ENCODE results near the gene RTN4RL1.
"Not testable (repeated sequence)": the region's sequence is repeated elsewhere in the genome, so short reads cannot be mapped to it uniquely, and the experiment has no call there.

RTN4RL1 gene

GRCh38 chr17:1899403-1900000 lies 125.6 kb downstream of the RTN4RL1 start:
- no peak overlapping the region for H3K4me3 ChIP-seq (ENCODE audit: low read depth, low read length)
- no peak for TF ChIP-seq MYC (IDR thresholded peaks at IDR 0.05; ENCODE audit: low read depth, low read length)
- TF ChIP-seq, protein P1, sequence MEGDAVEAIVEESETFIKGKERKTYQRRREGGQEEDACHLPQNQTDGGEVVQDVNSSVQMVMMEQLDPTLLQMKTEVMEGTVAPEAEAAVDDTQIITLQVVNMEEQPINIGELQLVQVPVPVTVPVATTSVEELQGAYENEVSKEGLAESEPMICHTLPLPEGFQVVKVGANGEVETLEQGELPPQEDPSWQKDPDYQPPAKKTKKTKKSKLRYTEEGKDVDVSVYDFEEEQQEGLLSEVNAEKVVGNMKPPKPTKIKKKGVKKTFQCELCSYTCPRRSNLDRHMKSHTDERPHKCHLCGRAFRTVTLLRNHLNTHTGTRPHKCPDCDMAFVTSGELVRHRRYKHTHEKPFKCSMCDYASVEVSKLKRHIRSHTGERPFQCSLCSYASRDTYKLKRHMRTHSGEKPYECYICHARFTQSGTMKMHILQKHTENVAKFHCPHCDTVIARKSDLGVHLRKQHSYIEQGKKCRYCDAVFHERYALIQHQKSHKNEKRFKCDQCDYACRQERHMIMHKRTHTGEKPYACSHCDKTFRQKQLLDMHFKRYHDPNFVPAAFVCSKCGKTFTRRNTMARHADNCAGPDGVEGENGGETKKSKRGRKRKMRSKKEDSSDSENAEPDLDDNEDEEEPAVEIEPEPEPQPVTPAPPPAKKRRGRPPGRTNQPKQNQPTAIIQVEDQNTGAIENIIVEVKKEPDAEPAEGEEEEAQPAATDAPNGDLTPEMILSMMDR (IDR thresholded peaks at IDR 0.05; ENCODE audit: low read depth, low read length): no peak
- TF ChIP-seq POLR2A (IDR thresholded peaks at IDR 0.05; ENCODE audit: extremely low read depth, insufficient read length): no peak
- no peak for DNase-seq (ENCODE audit: low read depth)

GRCh38 chr17:1898872-1899271 lies 126.3 kb downstream of the RTN4RL1 start:
- no peak overlapping the region for H3K4me3 ChIP-seq (ENCODE audit: low read depth, low read length)
- DNase-seq (ENCODE audit: low read depth): no peak
- TF ChIP-seq MYC (IDR thresholded peaks at IDR 0.05; ENCODE audit: low read depth, low read length): no peak

- DNase-seq (ENCODE audit: low read depth): no peak
- no peak overlapping the region for H3K4me3 ChIP-seq (ENCODE audit: low read depth, low read length)
- TF ChIP-seq MYC (IDR thresholded peaks at IDR 0.05; ENCODE audit: low read depth, low read length): no peak
- TF ChIP-seq, protein P1 (IDR thresholded peaks at IDR 0.05; ENCODE audit: low read depth, low read length): no peak
- no peak for TF ChIP-seq MAX (IDR thresholded peaks at IDR 0.05; ENCODE audit: low read depth, low read length)
- no peak for TF ChIP-seq POLR2A (IDR thresholded peaks at IDR 0.05; ENCODE audit: extremely low read depth, insufficient read length)
These were observed 126.8 kb downstream of the RTN4RL1 start for GRCh38 chr17:1898332-1898731.

- no peak overlapping the region for H3K4me3 ChIP-seq (ENCODE audit: low read depth, low read length)
- no peak for DNase-seq (ENCODE audit: low read depth)
- TF ChIP-seq MAX (IDR thresholded peaks at IDR 0.05; ENCODE audit: low read depth, low read length) (no peak), MYC (IDR thresholded peaks at IDR 0.05; ENCODE audit: low read depth, low read length) (no peak)
These were observed 128.0 kb downstream of the RTN4RL1 start for GRCh38 chr17:1897105-1897656.

DNA sequence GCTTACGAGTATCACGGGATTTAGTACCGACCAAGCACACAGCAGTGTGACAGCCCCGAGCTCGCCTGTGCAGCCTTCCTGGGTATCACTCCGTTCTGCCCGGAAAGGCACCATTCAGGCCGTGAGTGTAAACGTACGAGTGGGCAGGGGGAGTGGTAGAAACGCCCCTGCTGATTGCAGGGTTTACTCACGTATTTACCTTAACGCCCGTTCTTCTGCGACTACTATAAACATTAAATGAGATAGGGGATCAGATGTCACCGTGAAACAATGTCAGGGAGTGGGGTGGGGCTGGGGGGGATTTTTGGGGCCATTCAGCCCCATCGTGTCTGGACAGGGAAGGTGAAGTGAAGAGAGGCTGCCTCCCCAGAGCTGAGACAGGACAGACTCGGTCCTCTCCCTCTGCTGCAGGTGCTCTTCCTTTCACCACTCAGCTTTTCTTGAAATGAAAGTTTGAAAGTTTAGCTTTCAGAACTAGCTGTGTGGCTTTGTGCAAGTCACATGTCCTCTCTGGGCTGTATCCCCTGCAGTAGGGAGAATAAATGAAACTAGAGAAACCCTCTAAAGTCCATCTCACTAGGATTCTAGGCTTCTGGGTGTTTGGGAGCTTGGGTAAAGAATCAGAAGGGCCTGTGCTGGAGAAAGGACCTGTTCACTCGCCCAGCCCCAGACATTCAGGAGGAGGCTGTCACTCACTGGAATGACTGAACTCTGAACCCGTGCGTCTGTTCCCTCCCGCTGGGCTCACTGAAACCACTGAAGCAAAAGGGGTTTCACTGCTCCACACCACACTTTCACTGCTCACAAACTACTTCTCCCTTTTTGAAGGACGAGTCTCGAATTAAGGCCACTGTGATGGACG lies 128.7 kb downstream of the RTN4RL1 start:
- no peak overlapping the region for H3K4me3 ChIP-seq (ENCODE audit: low read depth, low read length)
- TF ChIP-seq POLR2A (IDR thresholded peaks at IDR 0.05; ENCODE audit: extremely low read depth, insufficient read length) (no peak), MYC (IDR thresholded peaks at IDR 0.05; ENCODE audit: low read depth, low read length) (no peak), MAX (IDR thresholded peaks at IDR 0.05; ENCODE audit: low read depth, low read length) (no peak)
- TF ChIP-seq, protein P1 (IDR thresholded peaks at IDR 0.05; ENCODE audit: low read depth, low read length): no peak
- no peak for DNase-seq (ENCODE audit: low read depth)

GRCh38 chr17:1895479-1895878 lies 129.7 kb downstream of the RTN4RL1 start:
- not testable (repeated sequence) for H3K4me3 ChIP-seq (ENCODE audit: low read depth, low read length); DNase-seq (ENCODE audit: low read depth)

DNA sequence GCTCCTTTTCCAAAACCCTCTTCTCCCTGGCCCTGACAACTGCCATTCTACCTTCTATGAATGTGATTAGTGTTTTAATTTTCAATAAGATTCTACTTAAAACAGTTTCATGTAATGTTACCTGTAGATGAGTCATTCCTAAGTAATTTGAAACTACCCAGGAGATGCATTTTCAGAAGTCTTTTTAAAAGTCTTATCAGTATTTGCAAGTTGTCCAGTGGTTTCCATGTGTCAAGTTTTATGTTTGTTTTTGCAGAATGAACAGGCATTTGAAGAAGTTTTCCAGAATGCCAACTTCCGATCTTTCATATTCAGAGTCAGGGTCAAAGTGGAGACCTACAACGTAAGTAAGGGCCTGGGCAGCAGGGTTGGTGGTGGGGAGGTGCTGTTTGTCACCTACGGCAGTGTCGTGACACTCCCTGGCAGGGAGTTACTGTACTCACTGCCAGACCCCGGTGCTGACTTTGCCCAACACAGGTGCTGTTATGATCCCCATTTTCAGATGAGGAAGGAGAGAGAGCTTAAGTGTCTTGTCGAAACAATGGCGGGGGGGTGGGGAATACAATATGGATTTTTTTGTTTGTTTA lies 130.3 kb downstream of the RTN4RL1 start:
- H3K4me3 ChIP-seq (ENCODE audit: low read depth, low read length): no peak overlapping the region
- DNase-seq (ENCODE audit: low read depth): no peak
- TF ChIP-seq POLR2A (IDR thresholded peaks at IDR 0.05; ENCODE audit: extremely low read depth, insufficient read length): no peak
- TF ChIP-seq MAX (IDR thresholded peaks at IDR 0.05; ENCODE audit: low read depth, low read length): no peak
- TF ChIP-seq MYC (IDR thresholded peaks at IDR 0.05; ENCODE audit: low read depth, low read length): no peak
- TF ChIP-seq, protein P1 (IDR thresholded peaks at IDR 0.05; ENCODE audit: low read depth, low read length): no peak
